Left lung (tissue), 10 donors: ENCODE results near the gene UVRAG. TPM values are rescaled to one million over a fixed set of nuclear protein-coding genes. Genes with fewer than 3 reads are reported as not detected.

ENCODE experiments used
- ATAC-seq: fragments of 200-7000 bp; cut with Tn5 transposase; one replicate; pipeline ENCODE4 v1.9.1; 2020; ENCODE audit warnings: moderate library complexity
- DNase-seq, 4 donors: peaks; one replicate each; pipeline ENCODE4 v3.0.0-alpha.2; 2013 to 2020
- H3K27ac ChIP-seq, 2 donors: fragments of 200-600 bp; sonication (generic) in 1 of 2; one replicate each; pipeline versions ENCODE4 v1.5.0 to v1.8.0; 2020 to 2021
- H3K27me3 ChIP-seq, 2 donors: fragments of 200-600 bp; sonication (generic) in 1 of 2; one replicate each; pipeline versions ENCODE4 v1.5.0 to v1.8.0; 2020 to 2021
- H3K36me3 ChIP-seq, 2 donors: fragments of 200-600 bp; sonication (generic) in 1 of 2; one replicate each; pipeline versions ENCODE4 v1.5.0 to v1.8.0; 2020 to 2021
- H3K4me1 ChIP-seq, 2 donors: fragments of 200-600 bp; one replicate each; pipeline ENCODE4 v1.8.0; 2021
- H3K4me3 ChIP-seq, 2 donors: fragments of 200-600 bp; sonication (generic) in 1 of 2; one replicate each; pipeline versions ENCODE4 v1.5.0 to v1.8.0; 2020 to 2021; ENCODE audit warnings: mild to moderate bottlenecking in 1 of 2
- H3K9me3 ChIP-seq, 2 donors: fragments of 200-600 bp; sonication (generic) in 1 of 2; one replicate each; pipeline versions ENCODE4 v1.5.0 to v1.8.0; 2020 to 2021
- intact Hi-C, 2 donors: fragments of 100-400 bp; cut with DNase I; formaldehyde crosslinking; loops; one replicate each; pipeline versions ENCODE4 v1.11.2 to v1.14.2; 2022
- polyA plus RNA-seq, 6 donors: library from polyadenylated mRNA; unstranded; fragments of 120-200 nt; gene quantifications; one replicate each; pipeline ENCODE4 v1.2.1, GENCODE V29; 2013; ENCODE audit not compliant: insufficient read length in 6 of 6
- total RNA-seq, 2 donors: library from RNA; stranded (reverse); fragmentation: NEBNext Ultra II Directional; extraction: Animal tissue kit (Norgen Biotek cat#: 25700); gene quantifications; one replicate each; pipeline ENCODE4 v1.2.1, GENCODE V29; 2021
- TF ChIP-seq, protein P1 (sequence below), 2 donors: fragments of 200-600 bp; sonication (generic) in 1 of 2; IDR thresholded peaks; one replicate each; pipeline versions ENCODE4 v1.5.0 to v1.8.0; 2021; ENCODE audit warnings: antibody characterized with exemption in 2 of 2
- donor health status: DM: no; HTN: yes; CAD: no.
- donor health status: DM: no; HTN: no; CAD: no.

Gene UVRAG
- total and polyA plus RNA-seq, 8 donors = 19.3 to 36.0 (median 22.3) TPM

DNA sequence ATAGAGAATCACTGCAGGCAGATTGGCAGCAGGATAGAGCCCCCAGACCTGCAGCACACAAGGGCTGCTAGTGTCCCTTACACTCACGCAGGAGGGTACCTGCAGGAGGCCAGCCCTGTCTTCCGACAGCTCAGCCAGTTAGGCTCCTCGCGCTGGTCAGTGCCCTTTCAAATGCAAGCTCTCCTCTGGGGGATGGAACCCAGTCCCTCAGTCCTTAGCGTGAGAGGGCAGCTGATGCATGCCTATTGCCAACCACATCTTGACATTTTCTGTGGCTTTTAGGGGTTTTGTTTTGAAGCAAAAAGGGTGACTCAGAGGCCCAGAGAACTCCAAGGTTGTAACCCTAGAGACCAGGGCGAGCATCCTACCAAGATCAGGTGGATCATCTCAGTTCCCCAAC lies 351.3 kb downstream of the UVRAG start:
- Histone ChIP-seq H3K9me3 (no peaks in the 10 kb centered on the region), H3K4me1 (no peaks in the 10 kb centered on the region), H3K36me3 (no peaks in the 10 kb centered on the region), H3K27me3 (no peaks in the 10 kb centered on the region), H3K4me3 (no peak overlapping the region), H3K27ac (no peak overlapping the region)
- intact Hi-C loops = no loop called here
- DNase-seq (no peak), ATAC-seq (no peak)
- TF ChIP-seq, protein P1, sequence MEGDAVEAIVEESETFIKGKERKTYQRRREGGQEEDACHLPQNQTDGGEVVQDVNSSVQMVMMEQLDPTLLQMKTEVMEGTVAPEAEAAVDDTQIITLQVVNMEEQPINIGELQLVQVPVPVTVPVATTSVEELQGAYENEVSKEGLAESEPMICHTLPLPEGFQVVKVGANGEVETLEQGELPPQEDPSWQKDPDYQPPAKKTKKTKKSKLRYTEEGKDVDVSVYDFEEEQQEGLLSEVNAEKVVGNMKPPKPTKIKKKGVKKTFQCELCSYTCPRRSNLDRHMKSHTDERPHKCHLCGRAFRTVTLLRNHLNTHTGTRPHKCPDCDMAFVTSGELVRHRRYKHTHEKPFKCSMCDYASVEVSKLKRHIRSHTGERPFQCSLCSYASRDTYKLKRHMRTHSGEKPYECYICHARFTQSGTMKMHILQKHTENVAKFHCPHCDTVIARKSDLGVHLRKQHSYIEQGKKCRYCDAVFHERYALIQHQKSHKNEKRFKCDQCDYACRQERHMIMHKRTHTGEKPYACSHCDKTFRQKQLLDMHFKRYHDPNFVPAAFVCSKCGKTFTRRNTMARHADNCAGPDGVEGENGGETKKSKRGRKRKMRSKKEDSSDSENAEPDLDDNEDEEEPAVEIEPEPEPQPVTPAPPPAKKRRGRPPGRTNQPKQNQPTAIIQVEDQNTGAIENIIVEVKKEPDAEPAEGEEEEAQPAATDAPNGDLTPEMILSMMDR (IDR thresholded peaks at IDR 0.05) = no peak

GRCh38 chr11:76167590-76167989 lies 352.6 kb downstream of the UVRAG start:
- TF ChIP-seq, protein P1 (IDR thresholded peaks at IDR 0.05) = no peak
- Histone ChIP-seq H3K27me3 (no peaks in the 10 kb centered on the region), H3K27ac (no peak overlapping the region), H3K9me3 (no peaks in the 10 kb centered on the region), H3K36me3 (no peaks in the 10 kb centered on the region), H3K4me3 (no peak overlapping the region), H3K4me1 (no peaks in the 10 kb centered on the region)
- intact Hi-C loops = no loop called here
- ATAC-seq (no peak), DNase-seq (peak in 1 of 4 donors; percentile 71)

DNA sequence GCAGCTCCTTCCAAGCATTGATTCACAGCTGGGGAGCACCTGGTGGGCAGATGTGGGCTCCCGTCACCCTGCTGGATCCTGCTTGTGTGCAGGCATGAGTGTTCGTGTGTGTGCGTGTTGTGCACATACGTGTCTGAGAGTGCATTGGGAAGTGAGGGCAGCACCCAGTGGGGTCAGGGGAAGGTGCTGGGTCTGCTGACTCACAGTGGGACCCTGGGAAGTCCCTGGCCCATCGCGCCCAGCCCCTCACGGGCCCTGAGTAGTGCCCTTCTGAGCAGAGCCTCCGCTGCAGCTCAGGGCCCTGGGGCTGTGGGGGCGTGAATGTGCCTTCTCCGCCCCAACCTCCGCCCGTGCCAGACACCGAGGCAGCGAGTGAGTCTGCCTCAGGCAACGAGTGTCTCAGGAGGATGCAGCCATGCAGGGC lies 354.5 kb downstream of the UVRAG start:
- ATAC-seq = no peak
- Histone ChIP-seq H3K27ac (no peak overlapping the region), H3K36me3 (no peaks in the 10 kb centered on the region), H3K4me1 (no peaks in the 10 kb centered on the region), H3K4me3 (no peak overlapping the region), H3K27me3 (no peaks in the 10 kb centered on the region), H3K9me3 (no peaks in the 10 kb centered on the region)
- no peak for DNase-seq
- TF ChIP-seq, protein P1 (IDR thresholded peaks at IDR 0.05) = no peak
- intact Hi-C loops = no loop called here

DNA sequence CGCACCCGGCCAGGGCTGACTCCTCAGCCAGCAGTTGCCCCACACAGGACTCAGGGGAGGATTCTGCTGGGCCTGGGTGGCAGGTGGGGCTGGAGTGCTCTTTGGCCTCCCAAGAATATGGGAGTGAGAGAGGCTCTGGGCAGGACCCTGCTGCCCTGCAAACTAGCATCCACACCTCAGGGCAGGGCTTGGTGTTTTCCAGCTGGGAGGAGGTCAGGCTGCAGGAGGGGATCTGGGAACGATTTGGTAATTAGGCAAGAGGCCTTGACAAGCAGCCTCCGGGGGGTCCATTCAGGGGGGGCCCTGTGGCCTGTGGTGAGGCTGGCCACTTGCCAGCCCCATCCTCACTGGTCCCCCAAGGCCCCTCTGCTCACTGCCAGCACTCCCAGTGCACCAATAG lies 355.5 kb downstream of the UVRAG start:
- intact Hi-C loops = no loop called here
- Histone ChIP-seq H3K27me3 (no peaks in the 10 kb centered on the region), H3K36me3 (no peaks in the 10 kb centered on the region), H3K27ac (no peak overlapping the region), H3K4me3 (no peak overlapping the region), H3K9me3 (no peaks in the 10 kb centered on the region), H3K4me1 (no peaks in the 10 kb centered on the region)
- no peak for ATAC-seq
- TF ChIP-seq, protein P1 (IDR thresholded peaks at IDR 0.05) = no peak
- DNase-seq = no peak

- TF ChIP-seq, protein P1 (IDR thresholded peaks at IDR 0.05) = no peak
- H3K4me3 ChIP-seq = no peak overlapping the region
- ATAC-seq = no peak
- no peaks in the 10 kb centered on the region for H3K9me3 ChIP-seq
- H3K4me1 ChIP-seq = no peaks in the 10 kb centered on the region
- H3K27me3 ChIP-seq = no peaks in the 10 kb centered on the region
- intact Hi-C loops = no loop called here
- no peaks in the 10 kb centered on the region for H3K36me3 ChIP-seq
- no peak for DNase-seq
- H3K27ac ChIP-seq = no peak overlapping the region
Observed at GRCh38 chr11:76172583-76172982, 357.6 kb downstream of the UVRAG start.
